T47D (cell line): ENCODE measurements around the gene PRKACG.
"Not testable (repeated sequence)": the region's sequence is repeated elsewhere in the genome, so short reads cannot be mapped to it uniquely, and the experiment has no call there.

Experiments used
- DNase-seq, 2 experiments: peaks; one replicate each; pipeline versions ENCODE4 v3.0.0 to v3.0.0-alpha.2; 2011 to 2012; ENCODE audit warnings: low read depth in 1 of 2, low spot score in 1 of 2
- JUND ChIP-seq: IDR thresholded peaks from 2 replicates; pipeline ENCODE4 v1.6.1; 2012; ENCODE audit warnings: low read depth
- in situ Hi-C: cut with HindIII; loops from 2 replicates; pipeline ENCODE4 v1.10.0; 2016; ENCODE audit warnings: low sequenced_read_pairs, low pct_unique_long_range_greater_than_20kb

Gene PRKACG

DNA sequence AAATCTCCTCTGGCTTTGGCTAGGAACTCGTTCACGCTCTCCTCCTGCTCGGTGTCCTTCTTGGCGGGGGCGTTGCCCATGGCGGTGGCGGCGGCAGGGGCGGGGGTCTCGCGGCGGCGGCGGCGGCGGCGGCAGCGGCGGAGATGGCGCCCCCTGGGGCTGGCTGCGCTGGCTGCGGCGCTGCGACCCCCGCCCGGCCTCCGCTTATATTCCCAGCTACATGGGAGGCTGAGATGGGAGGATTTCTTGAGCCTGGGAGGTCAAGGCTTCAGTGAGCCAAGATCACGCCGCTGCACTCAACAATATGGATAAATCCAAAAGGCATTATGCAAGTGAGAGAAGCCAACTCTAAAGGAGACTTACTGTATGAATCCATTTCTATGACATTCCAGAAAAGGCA is at the start of gene PRKACG:
Gene PRKACG, minus strand, starts transcription at position 101 of the 400 bp plus-strand sequence. Its CDS starts 21 bp downstream, at position 80.
- in situ Hi-C loops: no loop called here
- DNase-seq: no peak
- TF ChIP-seq JUND: no peak

DNA sequence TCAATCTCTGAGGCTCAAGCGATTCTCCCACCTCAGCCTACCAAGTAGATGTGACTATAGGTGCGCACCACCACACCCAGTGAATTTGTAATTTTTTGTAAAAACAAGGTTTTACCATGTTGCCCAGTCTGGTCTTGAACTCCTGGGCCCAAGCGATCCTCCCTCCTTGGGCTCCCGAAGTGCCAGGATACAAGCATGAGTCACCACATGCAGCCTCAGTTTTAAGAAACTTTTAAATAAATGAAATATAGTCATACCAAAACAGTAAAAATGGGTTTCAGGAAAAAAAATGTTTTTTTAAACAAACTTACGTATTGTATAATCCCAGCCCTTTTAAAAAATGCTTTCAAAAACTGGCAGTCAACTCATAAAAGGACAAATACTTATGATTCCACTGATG is 48.3 kb upstream of the PRKACG start:
- in situ Hi-C loops: no loop called here

DNA sequence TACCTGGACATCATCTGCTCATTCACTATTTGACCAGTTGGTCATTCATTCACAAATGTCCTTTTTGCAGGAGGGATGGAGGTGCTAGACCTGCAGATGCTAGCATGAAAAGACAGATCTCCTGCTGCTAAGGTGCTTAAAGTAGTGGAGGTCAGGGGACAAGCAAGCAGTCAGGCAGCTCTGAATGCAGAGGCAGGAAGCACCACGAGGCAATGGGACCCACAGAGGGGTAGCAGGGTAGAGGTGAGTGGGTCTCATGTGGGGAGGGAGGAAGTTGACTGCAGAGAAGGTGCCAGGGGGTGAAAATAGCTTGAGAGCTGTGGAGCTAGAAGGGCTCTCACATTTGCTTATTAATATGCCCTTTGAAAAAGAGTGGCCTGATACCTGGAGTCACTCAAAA is 46.9 kb upstream of the PRKACG start:
- DNase-seq: no peak
- no peak for TF ChIP-seq JUND
- in situ Hi-C loops: no loop called here

More for the DNA sequence above, 48.3 kb upstream of the PRKACG start:
- no peak for TF ChIP-seq JUND
- DNase-seq: no peak

DNA sequence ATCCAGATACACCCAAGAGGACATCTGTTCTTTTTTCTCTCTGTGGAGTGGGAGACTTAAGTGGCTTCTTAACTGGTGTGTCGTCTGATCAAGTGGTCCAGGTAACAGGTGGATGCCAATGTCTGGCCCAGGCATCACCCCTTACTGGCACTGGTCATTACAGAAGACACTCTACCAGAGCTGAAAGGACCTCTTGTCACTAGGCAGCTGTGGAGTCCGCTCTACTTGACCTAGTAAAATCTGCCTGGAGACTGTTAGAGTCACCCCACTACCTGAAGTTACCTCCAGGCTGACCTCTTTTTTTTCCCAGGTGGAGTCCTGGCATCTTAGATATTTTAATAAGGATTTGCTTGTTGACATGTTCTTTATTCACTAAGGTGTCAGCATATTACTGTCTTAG is 44.2 kb upstream of the PRKACG start:
- in situ Hi-C loops: no loop called here
- no peak for DNase-seq

DNA sequence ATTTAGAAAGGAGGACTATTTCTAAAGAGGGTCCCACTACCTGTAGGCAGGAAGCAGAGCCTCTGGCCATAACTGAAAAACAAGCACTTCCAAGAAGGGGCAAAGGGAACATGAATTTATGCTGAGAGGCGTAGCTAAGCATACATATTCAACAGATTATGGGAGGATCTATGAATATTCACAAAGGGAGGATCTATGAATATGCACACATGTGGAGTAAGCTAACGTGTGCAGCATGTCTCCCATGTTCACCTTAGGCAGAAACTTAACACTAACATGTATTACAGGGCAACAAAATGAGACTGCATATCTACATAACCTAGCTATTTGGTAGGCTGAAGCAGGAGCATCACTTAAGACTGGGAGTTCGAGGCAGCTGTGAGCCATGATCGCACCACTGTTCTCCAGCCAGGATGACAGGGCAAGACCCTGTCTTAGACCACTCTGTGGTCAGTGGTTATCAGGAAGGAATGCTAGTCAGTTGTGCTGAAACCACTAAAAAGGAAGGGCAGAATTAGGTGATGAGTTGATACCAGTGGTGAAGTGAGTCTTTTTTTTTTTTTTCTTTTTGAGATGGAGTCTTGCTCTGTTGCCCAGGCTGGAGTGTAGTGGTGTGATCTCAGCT is 42.4 kb upstream of the PRKACG start:
- in situ Hi-C loops: no loop called here
- no peak for DNase-seq
- TF ChIP-seq JUND: no peak

More for the DNA sequence above, 44.2 kb upstream of the PRKACG start:
- TF ChIP-seq JUND: no peak

DNA sequence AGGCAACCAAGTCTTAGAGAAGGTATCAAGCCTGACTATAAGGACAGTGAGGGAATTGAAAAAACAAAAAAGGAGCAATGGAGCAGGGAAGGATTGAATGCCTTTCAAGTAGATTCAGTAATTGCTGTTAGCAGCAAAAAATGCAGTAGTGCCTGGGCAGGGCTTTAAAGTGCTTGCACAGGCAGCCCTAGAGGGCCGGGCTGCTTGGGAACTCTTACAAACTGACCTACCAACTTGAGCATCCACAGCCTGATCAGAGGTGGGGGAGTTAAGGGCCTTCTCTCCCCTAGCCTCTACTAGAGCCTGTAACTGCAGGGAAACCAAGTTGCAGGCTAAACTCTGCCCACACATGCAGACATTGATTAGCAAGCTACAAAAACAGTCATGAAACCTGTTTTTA is 41.1 kb upstream of the PRKACG start:
- in situ Hi-C loops: no loop called here
- no peak for DNase-seq
- no peak for TF ChIP-seq JUND

DNA sequence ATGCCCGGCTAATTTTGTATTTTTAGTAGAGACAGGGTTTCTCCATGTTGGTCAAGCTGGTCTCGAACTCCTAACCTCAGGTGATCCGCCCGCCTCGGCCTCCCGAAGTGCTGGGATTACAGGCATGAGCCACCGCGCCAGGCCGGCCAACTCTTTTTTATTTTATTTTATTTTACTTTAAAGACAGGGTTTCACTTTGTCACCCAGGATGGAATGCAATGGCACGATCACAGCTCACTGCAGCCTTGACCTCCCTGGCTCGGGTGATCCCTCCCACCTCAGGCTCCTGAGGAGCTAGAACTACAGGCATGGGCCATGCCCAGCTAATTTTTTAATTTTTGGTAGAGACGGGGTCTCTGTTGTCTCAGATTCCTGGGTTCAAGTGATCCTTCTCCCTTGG is 37.0 kb upstream of the PRKACG start:
- in situ Hi-C loops, DNase-seq: not testable (repeated sequence)

DNA sequence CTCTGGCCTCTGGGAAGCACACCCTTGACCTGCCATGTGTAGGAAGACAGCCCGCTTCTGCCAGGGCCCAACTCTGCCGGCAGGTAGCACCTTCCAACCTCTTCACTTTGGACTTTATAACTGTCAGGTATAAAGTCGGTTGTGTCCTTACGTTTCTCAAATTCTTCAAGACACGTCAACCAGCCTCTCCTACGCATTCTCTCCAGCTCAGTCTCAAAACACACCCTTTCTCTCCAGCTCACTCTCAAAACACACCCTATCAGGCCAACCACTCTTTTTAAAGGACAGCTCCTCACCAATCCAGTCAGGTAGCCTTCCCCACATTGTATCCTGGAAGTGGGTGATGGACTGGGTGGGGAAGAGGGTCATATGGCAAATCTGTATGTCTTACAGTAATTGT is 35.2 kb upstream of the PRKACG start:
- in situ Hi-C loops: no loop called here
- no peak for DNase-seq

DNA sequence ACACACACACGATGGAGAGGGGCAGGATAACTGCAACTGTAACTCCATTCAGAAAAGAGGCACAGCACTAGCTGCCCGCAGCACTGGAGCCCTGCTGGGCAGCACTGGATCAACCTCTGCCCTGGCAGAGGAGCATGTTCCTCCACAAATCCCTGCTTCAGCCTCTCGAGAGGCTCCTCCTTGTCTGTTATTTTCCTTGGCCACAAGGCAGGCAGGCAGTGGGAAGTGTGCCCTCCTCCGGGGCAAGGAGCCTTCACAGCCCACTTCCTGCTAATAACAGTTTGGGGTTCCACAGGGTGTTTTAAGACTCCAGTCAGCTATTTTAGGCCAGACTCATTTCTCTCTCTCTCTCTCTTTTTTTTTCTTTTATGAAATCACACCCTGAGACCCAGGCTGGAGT is 33.5 kb upstream of the PRKACG start:
- no peak for TF ChIP-seq JUND
- no peak for DNase-seq
- in situ Hi-C loops: no loop called here

More for the DNA sequence above, 35.2 kb upstream of the PRKACG start:
- no peak for TF ChIP-seq JUND

DNA sequence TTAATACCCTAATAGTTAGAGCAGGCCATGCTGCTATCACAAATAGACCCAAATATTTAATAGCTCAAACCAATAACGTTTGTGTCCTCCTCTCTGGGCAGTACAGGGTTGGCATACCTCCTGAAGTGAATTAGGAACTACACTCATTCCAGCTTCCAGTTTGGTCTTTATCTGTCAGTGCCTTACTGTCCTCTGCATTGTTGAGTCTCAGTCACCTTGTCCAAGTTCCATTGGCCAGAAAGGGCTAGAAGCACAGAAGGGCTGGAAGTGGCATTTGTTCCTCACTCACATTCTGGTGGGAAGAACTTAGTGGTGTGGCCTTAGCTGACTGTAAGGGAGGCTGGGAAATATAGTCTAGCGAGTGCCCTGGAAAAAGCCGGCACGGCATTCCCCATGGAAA is 32.8 kb upstream of the PRKACG start:
- DNase-seq: no peak
- in situ Hi-C loops: no loop called here
- TF ChIP-seq JUND: no peak

DNA sequence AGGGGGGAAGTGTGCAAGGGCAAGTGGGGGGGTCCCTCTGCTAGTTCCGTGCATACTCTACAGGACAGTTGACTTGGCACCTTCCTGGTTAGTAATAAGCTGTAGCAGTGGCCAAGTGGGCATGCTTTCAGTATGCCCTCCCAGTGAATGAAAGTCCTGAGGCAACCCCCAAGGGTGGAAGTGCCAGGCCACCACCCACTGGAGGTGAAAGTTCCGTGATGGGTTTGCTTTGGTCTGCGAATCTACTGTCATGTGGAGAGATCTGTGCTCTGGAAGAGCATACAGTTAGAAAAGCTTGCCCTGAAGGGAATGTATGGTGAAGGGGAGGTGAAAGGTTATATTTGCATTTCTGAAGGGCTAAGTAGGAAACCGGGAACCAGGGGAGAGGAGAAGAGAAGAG is 31.9 kb upstream of the PRKACG start:
- no peak for DNase-seq
- TF ChIP-seq JUND: no peak
- in situ Hi-C loops: no loop called here

DNA sequence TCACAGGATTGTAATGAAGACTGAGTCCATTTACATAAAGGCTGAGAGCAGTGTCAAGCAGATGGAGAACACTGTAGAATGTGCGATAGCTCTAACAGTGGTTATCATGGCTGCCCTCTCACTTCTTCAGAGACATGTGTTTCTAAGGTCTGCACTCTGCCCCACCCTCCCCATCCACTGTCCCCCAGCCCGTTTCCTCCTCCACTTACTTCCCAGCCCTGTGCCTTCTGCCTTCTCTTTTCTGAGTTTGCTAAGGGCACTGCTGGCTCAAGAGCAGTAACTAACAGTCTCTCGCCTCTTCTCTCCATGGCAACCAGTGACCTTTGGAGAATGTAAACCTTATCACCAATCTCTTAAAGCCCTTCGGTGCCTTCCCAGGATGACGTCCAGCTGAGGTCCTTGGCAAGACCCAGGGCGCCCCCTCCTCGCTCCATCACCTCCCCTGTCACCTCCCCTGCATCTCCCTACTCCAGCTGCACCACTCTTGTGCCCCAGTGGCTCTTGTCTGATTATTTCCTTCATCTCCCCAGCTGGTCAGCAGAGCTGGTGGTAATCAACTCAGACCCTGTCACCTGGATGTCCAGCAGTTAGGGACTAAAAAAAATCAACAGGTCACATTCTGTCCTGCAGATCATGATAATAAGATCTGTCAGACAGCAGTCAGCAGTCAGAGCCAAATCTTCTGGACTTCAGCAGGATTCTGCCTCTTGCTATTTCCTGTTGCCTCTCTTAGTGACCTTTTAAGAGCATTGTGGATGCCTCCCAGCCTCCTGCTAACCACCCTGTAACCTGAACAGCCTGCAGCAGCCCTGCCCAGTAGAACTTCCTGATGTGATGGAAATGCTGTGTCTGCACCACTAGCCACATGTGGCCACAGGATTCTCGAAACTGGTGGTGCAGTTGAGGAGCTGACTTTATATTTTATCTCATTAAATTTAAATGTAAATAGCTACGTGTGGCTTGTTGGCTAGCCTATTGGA is 30.6 kb upstream of the PRKACG start:
- TF ChIP-seq JUND: no peak
- in situ Hi-C loops: no loop called here
- no peak for DNase-seq

DNA sequence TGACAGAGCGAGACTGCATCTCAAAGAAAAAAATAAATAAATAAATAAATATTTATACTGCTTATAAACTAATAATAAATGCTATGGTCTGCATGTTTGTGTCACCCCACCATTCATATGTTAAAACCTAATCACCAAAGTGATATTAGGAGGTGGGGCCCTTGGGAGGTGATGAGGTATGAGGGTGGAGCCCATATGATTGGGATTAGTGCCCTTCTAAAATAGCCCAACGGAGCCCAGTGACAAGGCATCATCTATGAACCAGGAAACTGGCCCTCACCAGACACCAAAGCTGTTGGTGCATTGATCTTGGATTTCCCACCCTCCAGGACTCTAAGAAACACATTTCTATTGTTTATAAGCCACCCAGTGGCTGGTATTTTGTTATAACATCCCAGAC is 26.7 kb upstream of the PRKACG start:
- TF ChIP-seq JUND: no peak
- in situ Hi-C loops: no loop called here
- no peak for DNase-seq
